ENCODE data around the gene KCND2. TPM values are rescaled to one million over a fixed set of nuclear protein-coding genes. Genes with fewer than 3 reads are reported as not detected.

KCND2 gene
- total RNA-seq, 4 donors from 2014 or later = 0.07 to 0.93 (median 0.30) TPM

DNA sequence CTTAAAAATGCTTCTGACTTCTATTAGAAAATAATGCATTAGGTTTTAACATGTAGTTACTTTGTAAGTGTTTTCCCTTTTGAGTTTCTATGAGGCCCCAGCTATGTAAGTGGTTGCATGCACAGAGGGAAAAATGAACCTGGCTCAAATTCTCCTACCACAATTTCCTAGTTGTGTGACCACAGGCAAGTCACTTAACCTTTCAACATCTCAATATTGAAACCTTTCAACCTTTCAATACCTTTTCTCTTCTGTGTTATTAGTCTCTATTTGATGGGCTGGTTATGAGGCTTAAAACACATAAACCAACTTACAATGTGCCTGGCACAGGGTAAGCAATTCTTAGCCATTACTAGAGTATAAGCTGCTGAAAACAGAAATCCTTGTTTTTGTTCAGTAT, 203.0 kb downstream of the KCND2 start:
- Histone ChIP-seq H3K27me3 (no peaks in the 10 kb centered on the region), H3K36me3 (no peaks in the 10 kb centered on the region), H3K9me3 (no peaks in the 10 kb centered on the region), H3K27ac (no peak overlapping the region), H3K4me3 (no peak overlapping the region), H3K4me1 (no peaks in the 10 kb centered on the region)
- ATAC-seq (no peak), DNase-seq (no peak)
- TF ChIP-seq, protein P1, sequence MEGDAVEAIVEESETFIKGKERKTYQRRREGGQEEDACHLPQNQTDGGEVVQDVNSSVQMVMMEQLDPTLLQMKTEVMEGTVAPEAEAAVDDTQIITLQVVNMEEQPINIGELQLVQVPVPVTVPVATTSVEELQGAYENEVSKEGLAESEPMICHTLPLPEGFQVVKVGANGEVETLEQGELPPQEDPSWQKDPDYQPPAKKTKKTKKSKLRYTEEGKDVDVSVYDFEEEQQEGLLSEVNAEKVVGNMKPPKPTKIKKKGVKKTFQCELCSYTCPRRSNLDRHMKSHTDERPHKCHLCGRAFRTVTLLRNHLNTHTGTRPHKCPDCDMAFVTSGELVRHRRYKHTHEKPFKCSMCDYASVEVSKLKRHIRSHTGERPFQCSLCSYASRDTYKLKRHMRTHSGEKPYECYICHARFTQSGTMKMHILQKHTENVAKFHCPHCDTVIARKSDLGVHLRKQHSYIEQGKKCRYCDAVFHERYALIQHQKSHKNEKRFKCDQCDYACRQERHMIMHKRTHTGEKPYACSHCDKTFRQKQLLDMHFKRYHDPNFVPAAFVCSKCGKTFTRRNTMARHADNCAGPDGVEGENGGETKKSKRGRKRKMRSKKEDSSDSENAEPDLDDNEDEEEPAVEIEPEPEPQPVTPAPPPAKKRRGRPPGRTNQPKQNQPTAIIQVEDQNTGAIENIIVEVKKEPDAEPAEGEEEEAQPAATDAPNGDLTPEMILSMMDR (IDR thresholded peaks at IDR 0.05 in 4 of 5, conservative IDR thresholded peaks at IDR 0.05 in 1 of 5) = no peak
- no peak for TF ChIP-seq POLR2A (IDR thresholded peaks at IDR 0.05)
- intact Hi-C loops (cut with DNase I; ENCODE audit: low total_unique reads) = no loop called here
- in situ Hi-C loops (cut with MboI; ENCODE audit: low sequenced_read_pairs in 4 of 4) = no loop called here

DNA sequence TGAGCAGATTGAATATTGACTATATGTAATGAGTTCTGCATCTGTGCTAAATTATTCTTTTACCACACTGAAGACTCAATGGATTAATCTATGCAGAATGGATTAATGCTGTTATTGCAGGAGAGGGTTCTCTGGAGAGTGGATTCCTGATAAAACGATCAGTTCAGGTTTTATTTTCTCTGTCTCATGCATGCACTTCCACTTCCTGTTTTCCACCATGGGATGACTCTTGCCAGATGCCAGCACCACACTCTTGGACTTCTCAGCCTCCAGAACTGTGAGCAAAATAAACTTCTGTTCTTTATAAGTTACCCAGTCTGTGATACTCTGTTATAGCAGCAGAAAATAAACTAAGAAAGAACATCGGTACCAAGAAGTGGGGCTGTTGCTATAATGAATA, 207.5 kb downstream of the KCND2 start:
- Histone ChIP-seq H3K27ac (no peak overlapping the region), H3K9me3 (no peaks in the 10 kb centered on the region), H3K36me3 (no peaks in the 10 kb centered on the region), H3K4me3 (no peak overlapping the region), H3K27me3 (no peaks in the 10 kb centered on the region), H3K4me1 (no peaks in the 10 kb centered on the region)
- no peak for ATAC-seq
- TF ChIP-seq, protein P1 (IDR thresholded peaks at IDR 0.05 in 4 of 5, conservative IDR thresholded peaks at IDR 0.05 in 1 of 5) = no peak
- TF ChIP-seq POLR2A (IDR thresholded peaks at IDR 0.05) = no peak
- in situ Hi-C loops (cut with MboI; ENCODE audit: low sequenced_read_pairs in 4 of 4) (no loop called here), intact Hi-C loops (cut with DNase I; ENCODE audit: low total_unique reads) (no loop called here)
- DNase-seq = no peak

DNA sequence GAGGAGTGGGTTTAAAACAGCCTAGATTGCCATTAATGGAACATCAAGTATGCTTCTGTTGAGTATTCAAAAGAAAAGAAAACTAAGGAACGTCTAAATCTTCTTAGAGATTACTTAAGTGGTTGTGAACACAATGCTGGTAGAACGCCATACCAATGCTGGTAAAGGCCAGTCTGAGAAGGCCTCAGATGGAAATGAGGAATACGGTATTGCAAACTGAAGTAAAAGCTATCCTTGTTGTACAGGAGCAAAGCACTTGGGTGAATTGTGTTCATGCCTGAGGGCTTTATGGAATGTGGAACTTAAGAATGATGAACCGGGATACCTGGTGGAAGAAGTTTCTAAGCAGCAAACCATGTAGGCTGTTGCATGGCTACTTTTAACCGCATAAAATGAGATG, 208.0 kb downstream of the KCND2 start:
- Histone ChIP-seq H3K27ac (no peak overlapping the region), H3K36me3 (no peaks in the 10 kb centered on the region), H3K4me3 (no peak overlapping the region), H3K27me3 (no peaks in the 10 kb centered on the region), H3K4me1 (no peaks in the 10 kb centered on the region), H3K9me3 (no peaks in the 10 kb centered on the region)
- no peak for DNase-seq
- in situ Hi-C loops (cut with MboI; ENCODE audit: low sequenced_read_pairs in 4 of 4) (no loop called here), intact Hi-C loops (cut with DNase I; ENCODE audit: low total_unique reads) (no loop called here)
- no peak for ATAC-seq
- TF ChIP-seq POLR2A (IDR thresholded peaks at IDR 0.05) = no peak
- TF ChIP-seq, protein P1 (IDR thresholded peaks at IDR 0.05 in 4 of 5, conservative IDR thresholded peaks at IDR 0.05 in 1 of 5) = no peak

DNA sequence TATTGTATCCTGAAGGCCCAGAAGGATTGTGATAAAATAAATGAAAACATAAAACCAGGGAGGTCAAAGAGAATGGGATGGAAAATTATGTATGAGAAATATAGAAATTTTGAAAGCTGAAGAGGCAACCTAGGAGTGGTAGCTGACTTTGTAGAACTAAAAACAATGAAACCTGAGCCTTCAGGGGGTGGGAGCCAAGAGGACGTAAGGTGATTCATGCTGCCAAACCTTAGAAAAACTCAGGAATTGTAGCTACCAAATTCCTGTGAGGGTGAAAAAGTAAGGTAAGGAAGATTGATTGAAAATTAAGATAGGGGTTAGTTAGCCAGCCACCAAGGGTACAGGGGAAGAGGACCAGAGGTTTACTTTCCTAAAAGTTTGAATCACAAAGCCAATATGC, 213.2 kb downstream of the KCND2 start:
- intact Hi-C loops (cut with DNase I; ENCODE audit: low total_unique reads) (no loop called here), in situ Hi-C loops (cut with MboI; ENCODE audit: low sequenced_read_pairs in 4 of 4) (no loop called here)
- TF ChIP-seq, protein P1 (IDR thresholded peaks at IDR 0.05 in 4 of 5, conservative IDR thresholded peaks at IDR 0.05 in 1 of 5) = no peak
- TF ChIP-seq POLR2A (IDR thresholded peaks at IDR 0.05) = no peak
- DNase-seq = no peak
- Histone ChIP-seq H3K4me1 (no peaks in the 10 kb centered on the region), H3K27ac (no peak overlapping the region), H3K4me3 (no peak overlapping the region), H3K9me3 (no peaks in the 10 kb centered on the region), H3K36me3 (no peaks in the 10 kb centered on the region), H3K27me3 (no peaks in the 10 kb centered on the region)
- no peak for ATAC-seq

DNA sequence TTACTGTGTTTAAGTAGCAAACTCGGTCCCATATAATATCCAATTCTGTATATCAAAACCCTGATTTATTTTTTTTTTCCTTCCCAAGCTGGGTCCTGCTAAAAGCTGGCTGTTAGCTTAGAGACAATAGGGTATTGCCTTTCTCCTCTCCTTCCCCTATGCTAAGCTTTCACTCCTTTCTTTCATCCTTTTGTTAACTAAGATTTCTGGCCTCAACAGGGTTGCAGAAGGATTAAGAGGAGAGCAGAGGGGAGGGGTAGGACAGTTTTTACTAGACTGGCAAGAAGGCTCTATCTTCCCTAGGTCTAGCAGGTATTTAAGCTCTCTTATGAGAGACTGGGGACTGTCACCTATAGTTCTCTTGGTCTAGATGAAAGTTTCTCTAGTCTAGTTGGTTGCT, 229.2 kb downstream of the KCND2 start:
- in situ Hi-C loops (cut with MboI; ENCODE audit: low sequenced_read_pairs in 4 of 4) (no loop called here), intact Hi-C loops (cut with DNase I; ENCODE audit: low total_unique reads) (no loop called here)
- Histone ChIP-seq H3K4me1 (no peaks in the 10 kb centered on the region), H3K9me3 (no peaks in the 10 kb centered on the region), H3K27me3 (no peaks in the 10 kb centered on the region), H3K27ac (no peak overlapping the region), H3K36me3 (no peaks in the 10 kb centered on the region), H3K4me3 (no peak overlapping the region)
- no peak for DNase-seq
- TF ChIP-seq, protein P1 (IDR thresholded peaks at IDR 0.05 in 4 of 5, conservative IDR thresholded peaks at IDR 0.05 in 1 of 5) = no peak
- TF ChIP-seq POLR2A (IDR thresholded peaks at IDR 0.05) = no peak
- ATAC-seq = no peak

Data from gastrocnemius medialis (tissue), 4 donors.